H9 (cell line): ENCODE data around the gene DCHS1. TPM values are rescaled to one million over a fixed set of nuclear protein-coding genes. Genes with fewer than 3 reads are reported as not detected.

ENCODE experiments used
- DNase-seq: peaks from one replicate; pipeline ENCODE4 v3.0.0-alpha.2; 2017
- H2AFZ ChIP-seq: one replicate; pipeline ENCODE4 v1.6.1; 2013; ENCODE audit warnings: mild to moderate bottlenecking, low read length, control low read depth, moderate library complexity
- H2AK5ac ChIP-seq: 2 replicates; pipeline ENCODE4 v1.6.1; 2013; ENCODE audit warnings: low read length, control low read depth, mixed read lengths; ENCODE audit not compliant: insufficient read length
- H2BK120ac ChIP-seq: one replicate; pipeline ENCODE4 v1.6.1; 2013; ENCODE audit warnings: low read depth, mild to moderate bottlenecking, low read length, control low read depth, inconsistent platforms; ENCODE audit not compliant: poor library complexity, severe bottlenecking
- H2BK12ac ChIP-seq: 2 replicates; pipeline ENCODE4 v1.6.1; 2013; ENCODE audit warnings: low read length, control low read depth, mixed read lengths, low read depth; ENCODE audit not compliant: insufficient read length
- H2BK15ac ChIP-seq: 2 replicates; pipeline ENCODE4 v1.6.1; 2013; ENCODE audit warnings: low read depth, low read length, control low read depth
- H2BK20ac ChIP-seq: one replicate; pipeline ENCODE4 v1.6.1; 2013; ENCODE audit warnings: low read depth, mild to moderate bottlenecking, low read length, control low read depth, inconsistent platforms; ENCODE audit not compliant: poor library complexity, severe bottlenecking
- H2BK5ac ChIP-seq: 2 replicates; pipeline ENCODE4 v1.6.1; 2013; ENCODE audit warnings: low read length, control low read depth, mixed read lengths; ENCODE audit not compliant: insufficient read length
- H3K14ac ChIP-seq: 2 replicates; pipeline ENCODE4 v1.6.1; 2013; ENCODE audit warnings: low read length, control low read depth; ENCODE audit not compliant: insufficient read depth
- H3K18ac ChIP-seq: 2 replicates; pipeline ENCODE4 v1.6.1; 2013; ENCODE audit warnings: low read depth, mild to moderate bottlenecking, mixed read lengths, low read length, control low read depth; ENCODE audit not compliant: insufficient read length
- H3K23ac ChIP-seq: 2 replicates; pipeline ENCODE4 v1.6.1; 2013; ENCODE audit warnings: low read length, control low read depth, mixed read lengths, low read depth; ENCODE audit not compliant: insufficient read length
- H3K23me2 ChIP-seq: 2 replicates; pipeline ENCODE4 v1.6.1; 2013; ENCODE audit warnings: low read depth, mild to moderate bottlenecking, mixed read lengths, low read length, control low read depth; ENCODE audit not compliant: insufficient read length, poor library complexity, severe bottlenecking
- H3K27ac ChIP-seq: 2 replicates; pipeline ENCODE4 v1.5.1; 2013; ENCODE audit warnings: low read length, control low read depth, mixed read lengths, low read depth; ENCODE audit not compliant: insufficient read length
- H3K27me3 ChIP-seq: 2 replicates; pipeline ENCODE4 v1.6.1; 2013; ENCODE audit warnings: low read length, control low read depth, inconsistent platforms; ENCODE audit not compliant: insufficient read depth
- H3K4ac ChIP-seq: 2 replicates; pipeline ENCODE4 v1.6.1; 2013; ENCODE audit warnings: low read depth, mild to moderate bottlenecking, control low read depth, inconsistent platforms, low read length, moderate library complexity
- H3K4me1 ChIP-seq: 2 replicates; pipeline ENCODE4 v1.6.1; 2013; ENCODE audit warnings: low read length, control low read depth, inconsistent platforms; ENCODE audit not compliant: insufficient read depth
- H3K4me2 ChIP-seq: 2 replicates; pipeline ENCODE4 v1.6.1; 2013; ENCODE audit warnings: low read length, control low read depth, mixed read lengths; ENCODE audit not compliant: insufficient read length, insufficient read depth
- H3K56ac ChIP-seq: 2 replicates; pipeline ENCODE4 v1.6.1; 2013; ENCODE audit warnings: low read depth, mild to moderate bottlenecking, mixed read lengths, low read length, control low read depth; ENCODE audit not compliant: insufficient read length
- H3K79me1 ChIP-seq: 2 replicates; pipeline ENCODE4 v1.6.1; 2013; ENCODE audit warnings: low read depth, mild to moderate bottlenecking, moderate library complexity, low read length, control low read depth, inconsistent platforms; ENCODE audit not compliant: insufficient read depth, poor library complexity, severe bottlenecking
- H3K79me2 ChIP-seq: 2 replicates; pipeline ENCODE4 v1.6.1; 2013; ENCODE audit warnings: low read length, control low read depth, inconsistent platforms; ENCODE audit not compliant: insufficient read depth
- H3K9ac ChIP-seq: 2 replicates; pipeline ENCODE4 v1.6.1; 2013; ENCODE audit warnings: low read length, control low read depth, mixed read lengths; ENCODE audit not compliant: insufficient read length; ENCODE audit errors: extremely low read depth
- H3K9me3 ChIP-seq: one replicate; pipeline ENCODE4 v1.6.1; 2013; ENCODE audit warnings: low read depth, low read length, inconsistent platforms; ENCODE audit not compliant: control insufficient read depth
- H3T11ph ChIP-seq: one replicate; pipeline ENCODE4 v1.6.1; 2013; ENCODE audit warnings: mild to moderate bottlenecking, low read length, control low read depth, inconsistent platforms
- H4K20me1 ChIP-seq: one replicate; pipeline ENCODE4 v1.6.1; 2013; ENCODE audit not compliant: control insufficient read depth, insufficient read length, insufficient read depth
- H4K5ac ChIP-seq: 2 replicates; pipeline ENCODE4 v1.6.1; 2013; ENCODE audit warnings: low read depth, mild to moderate bottlenecking, mixed read lengths, low read length, control low read depth; ENCODE audit not compliant: insufficient read length
- H4K8ac ChIP-seq: replicated peaks from 2 replicates; pipeline ENCODE4 v1.6.1; 2013; ENCODE audit warnings: low read length, control low read depth, mixed read lengths, low read depth; ENCODE audit not compliant: insufficient read length
- H4K91ac ChIP-seq: 2 replicates; pipeline ENCODE4 v1.6.1; 2013; ENCODE audit warnings: low read depth, mild to moderate bottlenecking, moderate library complexity, mixed read lengths, low read length, control low read depth; ENCODE audit not compliant: insufficient read length
- H3K27ac Mint-ChIP-seq, 3 experiments: 2 replicates in 2 of 3; 3 replicates in 1 of 3; pipeline ENCODE4 v1.8.0; 2020 to 2021; ENCODE audit warnings: mixed read lengths in 3 of 3, mild to moderate bottlenecking in 1 of 3, moderate library complexity in 1 of 3
- H3K27me3 Mint-ChIP-seq: 2 replicates; pipeline ENCODE4 v1.8.0; 2021; ENCODE audit warnings: low read depth, mild to moderate bottlenecking, moderate library complexity, mixed read lengths
- H3K36me3 Mint-ChIP-seq, 3 experiments: 2 replicates in 2 of 3; 3 replicates in 1 of 3; pipeline ENCODE4 v1.8.0; 2020 to 2021; ENCODE audit warnings: low read depth in 3 of 3, mixed read lengths in 3 of 3; ENCODE audit not compliant: insufficient read depth in 1 of 3
- H3K4me1 Mint-ChIP-seq, 2 experiments: 2 replicates each; pipeline ENCODE4 v1.8.0; 2020; ENCODE audit warnings: mixed read lengths in 2 of 2
- H3K4me3 Mint-ChIP-seq, 2 experiments: 2 replicates in 1 of 2; 3 replicates in 1 of 2; pipeline ENCODE4 v1.8.0; 2020 to 2021; ENCODE audit warnings: mild to moderate bottlenecking in 2 of 2, mixed read lengths in 2 of 2, moderate library complexity in 1 of 2
- H3K9me3 Mint-ChIP-seq, 2 experiments: 2 replicates in 1 of 2; 3 replicates in 1 of 2; pipeline ENCODE4 v1.8.0; 2020; ENCODE audit warnings: mild to moderate bottlenecking in 2 of 2, mixed read lengths in 2 of 2, moderate library complexity in 1 of 2
- CTCF ChIP-seq: fragments of 200-600 bp; sonication (generic); conservative IDR thresholded peaks from 3 replicates; pipeline ENCODE4 v1.8.0; 2021; ENCODE audit warnings: antibody characterized with exemption, mild to moderate bottlenecking
- WGBS: extraction: QIAGEN DNeasy Blood & Tissue Kit; methylation state at CpG from one replicate; pipeline ENCODE4 v1.1.7; 2013; ENCODE audit warnings: missing lambda C conversion rate, low lambda C conversion rate, mixed read lengths; ENCODE audit not compliant: insufficient read length; ENCODE audit errors: extremely low coverage; 5-methylcytosine and 5-hydroxymethylcytosine counted together
- total RNA-seq: library from RNA; stranded (reverse); gene quantifications from 2 replicates; pipeline ENCODE4 v1.2.1, GENCODE V29; 2021

The DCHS1 gene
- total RNA-seq, 1 experiment from 2014 or later, result 12.5 TPM

GRCh38 chr11:6694229-6694535 is 38.6 kb upstream of the DCHS1 start:
- Histone ChIP-seq H3K23me2 (no peaks in the 10 kb centered on the region), H3K4me2 (no peak overlapping the region), H2BK120ac (no peak overlapping the region), H4K91ac (no peak overlapping the region), H2BK15ac (no peak overlapping the region), H4K8ac (no peak overlapping the region), H2BK12ac (no peak overlapping the region), H2BK5ac (no peak overlapping the region), H3K56ac (no peak overlapping the region), H3K79me2 (no peaks in the 10 kb centered on the region), H3K14ac (no peak overlapping the region), H4K5ac (no peak overlapping the region), H3K23ac (no peak overlapping the region), H3K4ac (no peak overlapping the region), H2AK5ac (no peak overlapping the region), H2AFZ (no peak overlapping the region), H3K79me1 (no peaks in the 10 kb centered on the region), H3K27ac (no peak overlapping the region), H3K4me1 (no peaks in the 10 kb centered on the region), H3K9ac (no peak overlapping the region), H3T11ph (no peak overlapping the region), H3K27me3 (no peaks in the 10 kb centered on the region), H4K20me1 (no peaks in the 10 kb centered on the region), H2BK20ac (no peak overlapping the region), H3K18ac (no peak overlapping the region), H3K9me3 (no peaks in the 10 kb centered on the region)
- no peaks in the 10 kb centered on the region for H3K27me3 Mint-ChIP-seq
- no CpG with 5 or more reads among the region's 1 CpG for WGBS
- H3K27ac Mint-ChIP-seq, result no peak overlapping the region
- peaks cover 1 to 5% (median 4%) of the 10 kb centered on the region in 3 experiments; a peak in 4 of 7 replicates for H3K36me3 Mint-ChIP-seq
- peaks cover 7 to 11% of the 10 kb centered on the region in 2 experiments; a peak in 3 of 4 replicates for H3K4me1 Mint-ChIP-seq
- peaks cover 5 to 9% of the 10 kb centered on the region in 2 experiments for H3K9me3 Mint-ChIP-seq
- DNase-seq, result no peak
- TF ChIP-seq CTCF, result no peak
- no peak overlapping the region for H3K4me3 Mint-ChIP-seq
